ENCODE data around the gene SLC35F6.
A peak's percentile ranks its signal among the peaks of the same experiment; 100 is the strongest.
"Not testable (repeated sequence)": the region's sequence is repeated elsewhere in the genome, so short reads cannot be mapped to it uniquely, and the experiment has no call there.

SLC35F6 gene

DNA sequence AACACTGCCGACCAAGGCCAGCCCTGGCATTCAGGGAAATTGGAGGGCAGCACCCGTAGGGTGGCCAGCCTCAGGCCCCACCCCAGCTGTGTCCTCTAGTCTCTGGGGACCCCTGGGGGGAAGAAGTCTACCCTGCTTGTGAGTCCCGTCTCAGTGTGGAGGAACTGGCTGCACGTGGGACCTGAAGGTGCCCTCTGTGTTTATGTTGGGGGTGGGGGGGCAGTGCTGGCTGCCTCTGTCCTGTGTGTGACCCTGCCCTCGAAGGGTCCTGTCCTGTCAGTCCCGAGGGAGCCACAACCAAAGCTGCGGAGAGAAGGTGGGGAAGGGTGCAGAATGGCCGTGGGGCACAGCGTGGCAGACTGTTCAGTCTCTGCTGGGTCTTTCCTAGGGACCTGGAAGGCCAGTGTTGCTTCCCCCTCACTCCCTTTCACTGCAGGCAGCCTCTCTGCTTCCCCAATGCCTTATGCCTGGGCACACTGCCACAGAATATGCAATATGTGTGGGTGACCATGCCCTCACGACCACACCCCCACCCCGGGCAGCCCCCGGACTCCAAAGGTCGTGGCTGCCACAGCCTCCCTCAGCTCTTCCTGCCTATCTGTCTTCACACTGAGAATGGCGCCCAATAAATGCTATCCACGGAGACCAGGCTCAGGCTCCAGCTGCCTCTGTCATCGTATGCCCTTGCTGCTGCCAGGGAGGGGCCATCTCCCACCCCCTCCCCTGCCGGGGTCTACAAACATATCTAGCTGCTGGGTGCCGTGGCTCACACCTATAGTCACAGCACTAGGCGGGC lies 33.3 kb upstream of the SLC35F6 start:
- DNase-seq (ENCODE audit: low read depth) = no peak

DNA sequence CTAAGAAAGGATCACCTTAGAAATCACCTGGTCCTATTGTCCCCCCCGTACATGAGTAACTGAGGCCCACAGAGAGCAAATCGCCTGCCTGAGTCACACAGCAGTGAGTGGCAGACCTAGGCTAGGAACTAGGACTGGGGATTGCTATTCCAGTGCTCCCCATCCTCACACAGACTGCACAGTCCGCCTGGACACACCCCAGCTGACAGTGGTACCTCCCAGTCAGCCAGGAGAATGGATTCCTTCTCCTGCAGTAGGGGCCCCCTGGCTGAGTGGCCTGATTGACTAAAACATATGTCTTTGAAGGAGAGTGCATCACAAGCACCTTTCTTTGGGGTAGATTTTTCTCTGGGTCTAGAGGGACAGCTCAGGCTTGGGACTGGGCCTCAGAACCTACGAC lies 32.4 kb upstream of the SLC35F6 start:
- no peak for DNase-seq (ENCODE audit: low read depth)

- DNase-seq (ENCODE audit: low read depth) = no peak
Measured at GRCh38 chr2:26732446-26732845, 31.6 kb upstream of the SLC35F6 start.

DNA sequence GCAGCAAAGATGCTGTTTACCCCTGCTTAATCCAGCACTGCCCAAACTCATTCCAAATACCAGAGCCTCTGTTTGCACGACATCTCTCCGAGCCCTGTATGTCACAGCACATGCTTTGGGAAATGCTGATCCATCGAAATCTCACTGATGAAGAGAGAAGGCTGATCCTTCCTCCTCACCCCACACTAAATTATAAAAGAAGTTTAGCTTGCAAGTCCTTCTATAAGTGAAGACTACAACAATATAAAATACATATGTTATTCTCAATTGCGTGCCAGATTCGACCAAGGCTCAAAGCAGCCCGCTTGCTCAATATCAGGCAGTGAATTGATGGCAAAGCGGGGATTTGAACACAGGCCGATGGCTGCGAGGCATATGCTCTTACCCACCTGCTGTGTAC lies 30.7 kb upstream of the SLC35F6 start:
- DNase-seq (ENCODE audit: low read depth) = no peak

DNA sequence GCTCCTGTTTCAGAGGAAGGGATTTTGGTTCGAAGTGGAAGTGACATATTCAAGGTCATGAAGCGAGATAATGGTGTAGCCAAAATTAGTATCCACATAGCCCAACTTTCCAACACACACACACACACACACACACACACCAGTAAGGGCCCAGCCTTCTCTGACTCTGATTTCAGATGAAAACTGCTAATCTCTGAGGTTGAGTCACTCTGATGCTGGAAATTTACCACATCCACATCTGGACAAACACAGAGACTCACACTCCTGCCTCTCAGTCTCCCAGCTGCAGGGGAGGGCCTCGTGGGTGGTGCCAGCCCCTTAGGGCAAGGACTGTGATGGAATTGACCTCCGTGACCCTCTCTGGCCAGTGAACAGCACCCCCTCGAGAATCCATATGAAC lies 29.0 kb upstream of the SLC35F6 start:
- peak; percentile 87 for DNase-seq (ENCODE audit: low read depth)

- DNase-seq (ENCODE audit: low read depth) = no peak
Measured at GRCh38 chr2:26735883-26736588, 28.0 kb upstream of the SLC35F6 start.

GRCh38 chr2:26737221-26737620 lies 26.9 kb upstream of the SLC35F6 start:
- DNase-seq (ENCODE audit: low read depth) = no peak

DNA sequence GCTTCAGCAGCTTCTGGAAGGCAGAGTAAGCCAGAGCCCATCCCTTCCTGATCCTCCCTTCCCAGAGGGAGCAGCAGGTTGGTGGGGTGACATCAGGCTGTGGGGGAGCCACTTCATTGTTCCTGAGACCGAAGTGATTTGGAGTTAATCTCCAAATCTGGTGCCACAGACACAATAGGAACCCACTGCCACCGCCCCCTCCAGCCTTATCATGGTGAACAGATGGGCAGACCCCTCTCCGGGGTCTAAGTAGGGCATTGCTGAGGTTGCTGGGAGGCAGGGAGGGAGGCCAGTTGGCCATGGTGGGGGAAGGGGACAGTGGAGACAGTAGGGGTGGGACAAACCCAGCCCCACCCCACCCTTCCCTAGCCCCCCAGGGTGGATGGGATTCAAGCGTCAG lies 25.6 kb upstream of the SLC35F6 start:
- DNase-seq (ENCODE audit: low read depth) = no peak

DNA sequence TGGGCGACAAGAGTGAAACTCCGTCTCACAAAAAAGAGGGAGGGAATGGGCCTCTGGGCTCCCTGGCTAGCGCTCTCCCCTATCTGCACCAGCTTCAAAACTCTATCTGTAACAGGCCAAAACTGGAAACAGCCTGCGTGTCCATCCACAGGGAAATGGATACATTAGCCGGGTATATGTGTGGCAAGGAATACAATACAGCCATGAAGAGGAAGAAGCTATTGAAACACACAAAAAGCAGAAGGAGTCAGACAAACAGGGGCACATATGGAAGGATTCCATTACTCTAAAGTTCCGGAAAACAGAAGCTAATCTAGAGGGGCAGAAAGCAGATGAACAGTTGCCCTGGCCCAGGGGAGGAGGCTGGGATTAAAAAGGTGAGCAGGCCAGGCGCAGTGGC lies 24.6 kb upstream of the SLC35F6 start:
- DNase-seq (ENCODE audit: low read depth) = no peak

DNA sequence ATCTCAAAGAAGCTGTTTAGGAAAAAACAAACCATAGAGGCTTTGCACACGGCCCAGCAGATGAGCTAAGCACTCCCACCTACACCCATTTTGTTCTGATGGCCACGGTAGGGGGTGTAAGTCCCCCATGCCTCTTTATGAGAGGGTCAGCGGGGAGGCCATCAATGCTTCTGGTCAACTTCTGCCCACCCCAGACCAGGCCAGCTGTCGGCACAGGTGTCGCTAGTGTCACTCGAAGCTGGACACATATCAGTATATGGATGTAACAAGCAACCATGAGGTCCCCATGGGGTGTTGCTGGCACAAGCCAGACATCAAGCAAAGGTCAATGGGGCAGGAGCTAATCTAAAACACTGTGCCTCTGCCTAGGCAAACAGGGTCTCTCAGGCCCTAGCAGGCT lies 23.7 kb upstream of the SLC35F6 start:
- DNase-seq (ENCODE audit: low read depth) = no peak

- peak; percentile 43 for DNase-seq (ENCODE audit: low read depth)
Measured at GRCh38 chr2:26740890-26741302, 23.2 kb upstream of the SLC35F6 start.

DNA sequence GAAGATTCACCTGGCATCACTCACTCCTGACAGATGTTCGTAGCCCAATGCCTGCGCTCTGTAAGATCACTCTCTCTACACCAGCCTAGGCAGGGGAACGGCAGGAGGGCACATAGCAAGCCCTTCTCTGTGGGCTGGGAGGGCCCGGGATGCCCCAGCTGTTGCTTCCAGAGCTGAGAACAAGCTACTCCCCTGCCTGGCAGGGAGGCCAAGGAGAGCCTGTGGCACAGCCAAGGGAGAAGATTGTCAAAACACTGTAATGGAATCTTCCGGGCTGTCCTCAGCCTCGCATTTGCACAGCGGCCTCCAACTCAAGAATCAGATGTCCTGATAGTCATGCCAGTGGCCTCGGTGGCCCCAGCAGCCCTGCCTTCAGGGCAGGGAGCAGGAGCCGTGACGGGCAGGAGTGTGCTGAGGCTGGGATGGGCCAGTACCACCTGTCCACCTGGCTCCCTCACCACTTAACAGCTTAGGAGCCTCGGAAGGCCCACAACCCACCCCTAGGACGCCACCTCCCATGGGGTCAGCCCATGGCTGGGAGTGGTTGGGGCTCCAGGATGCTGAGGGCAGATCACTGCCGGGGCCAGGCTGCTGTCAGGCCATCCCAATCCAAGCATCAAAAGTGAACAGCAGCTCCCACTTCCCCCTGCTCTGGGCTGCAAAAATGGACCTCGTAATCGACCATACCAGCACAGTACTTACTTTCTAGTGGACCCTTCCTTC lies 21.9 kb upstream of the SLC35F6 start:
- DNase-seq (ENCODE audit: low read depth) = no peak

- no peak for DNase-seq (ENCODE audit: low read depth)
Measured at GRCh38 chr2:26743852-26744251, 20.2 kb upstream of the SLC35F6 start.

GRCh38 chr2:26744953-26745352 lies 19.1 kb upstream of the SLC35F6 start:
- no peak for DNase-seq (ENCODE audit: low read depth)

- peak; percentile 78 for DNase-seq (ENCODE audit: low read depth)
Measured at GRCh38 chr2:26745609-26746327, 18.3 kb upstream of the SLC35F6 start.

DNA sequence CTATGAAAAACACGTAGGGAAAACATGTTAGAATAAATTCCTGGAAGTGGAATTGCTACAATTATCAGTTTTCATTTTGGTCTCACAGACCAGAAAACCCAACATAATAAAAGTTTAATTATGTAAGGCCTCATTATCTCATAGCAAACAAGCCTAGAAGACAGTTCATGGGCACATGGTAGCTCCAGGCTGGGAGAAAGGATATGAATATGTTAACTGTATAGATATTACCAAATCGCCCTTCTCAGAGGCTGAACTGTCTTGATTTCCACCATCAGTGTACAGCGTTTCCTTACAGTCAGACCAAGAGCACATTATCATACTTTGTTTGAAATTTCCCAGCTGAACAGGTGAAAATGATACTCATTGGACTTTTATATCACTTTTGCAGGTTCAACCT lies 17.1 kb upstream of the SLC35F6 start:
- no peak for DNase-seq (ENCODE audit: low read depth)

- peak; percentile 63 for DNase-seq (ENCODE audit: low read depth)
Measured at GRCh38 chr2:26749787-26750420, 14.2 kb upstream of the SLC35F6 start.

- DNase-seq (ENCODE audit: low read depth) = not testable (repeated sequence)
Measured at GRCh38 chr2:26750467-26750866, 13.6 kb upstream of the SLC35F6 start.

DNA sequence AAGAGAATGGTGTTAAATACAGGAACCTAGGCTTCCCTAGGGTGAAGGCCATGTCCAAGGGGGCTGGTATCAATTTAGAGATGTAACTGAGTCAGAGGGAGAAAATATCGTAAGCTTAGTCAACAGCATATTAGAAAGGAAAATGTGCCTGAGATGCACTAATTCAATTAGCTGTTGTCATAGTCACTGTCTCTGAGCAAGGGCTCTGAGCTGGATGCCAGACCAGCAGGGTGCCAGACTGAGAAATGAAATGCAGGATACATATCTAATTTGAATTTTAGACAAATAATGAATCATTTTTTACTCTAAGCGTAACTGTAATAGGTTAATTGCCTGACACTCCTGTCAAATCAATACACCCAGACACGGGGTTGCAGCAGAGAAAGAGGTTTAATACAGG lies 11.4 kb upstream of the SLC35F6 start:
- peak; percentile 58 for DNase-seq (ENCODE audit: low read depth)

DNA sequence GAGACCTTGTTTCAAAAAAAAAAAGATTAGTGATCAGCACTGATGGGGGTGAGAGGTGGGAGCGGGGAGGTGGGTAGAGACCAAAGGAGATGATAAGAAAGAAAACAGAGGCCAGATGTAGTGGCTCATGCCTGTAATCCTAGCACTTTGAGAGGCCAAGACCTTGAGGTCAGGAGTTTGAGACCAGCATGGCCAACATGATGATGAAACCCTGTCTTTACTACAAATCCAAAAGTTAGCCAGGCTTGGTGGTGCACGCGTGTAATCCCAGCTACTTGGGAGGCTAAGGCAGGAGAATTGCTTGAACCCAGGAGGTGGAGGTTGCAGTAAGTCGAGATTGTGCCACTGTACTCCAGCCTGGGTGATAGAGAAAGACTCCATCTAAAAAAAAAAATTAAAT lies 9.5 kb upstream of the SLC35F6 start:
- no peak for DNase-seq (ENCODE audit: low read depth)

GRCh38 chr2:26754972-26755670 lies 9.0 kb upstream of the SLC35F6 start:
- DNase-seq (ENCODE audit: low read depth) = no peak
